ENCODE measurements around the gene KLK2. TPM values are rescaled to one million over a fixed set of nuclear protein-coding genes. Genes with fewer than 3 reads are reported as not detected.
"Not testable (repeated sequence)": the region's sequence is repeated elsewhere in the genome, so short reads cannot be mapped to it uniquely, and the experiment has no call there.

KLK2 gene
- total and polyA plus RNA-seq, 7 donors, result not detected

DNA sequence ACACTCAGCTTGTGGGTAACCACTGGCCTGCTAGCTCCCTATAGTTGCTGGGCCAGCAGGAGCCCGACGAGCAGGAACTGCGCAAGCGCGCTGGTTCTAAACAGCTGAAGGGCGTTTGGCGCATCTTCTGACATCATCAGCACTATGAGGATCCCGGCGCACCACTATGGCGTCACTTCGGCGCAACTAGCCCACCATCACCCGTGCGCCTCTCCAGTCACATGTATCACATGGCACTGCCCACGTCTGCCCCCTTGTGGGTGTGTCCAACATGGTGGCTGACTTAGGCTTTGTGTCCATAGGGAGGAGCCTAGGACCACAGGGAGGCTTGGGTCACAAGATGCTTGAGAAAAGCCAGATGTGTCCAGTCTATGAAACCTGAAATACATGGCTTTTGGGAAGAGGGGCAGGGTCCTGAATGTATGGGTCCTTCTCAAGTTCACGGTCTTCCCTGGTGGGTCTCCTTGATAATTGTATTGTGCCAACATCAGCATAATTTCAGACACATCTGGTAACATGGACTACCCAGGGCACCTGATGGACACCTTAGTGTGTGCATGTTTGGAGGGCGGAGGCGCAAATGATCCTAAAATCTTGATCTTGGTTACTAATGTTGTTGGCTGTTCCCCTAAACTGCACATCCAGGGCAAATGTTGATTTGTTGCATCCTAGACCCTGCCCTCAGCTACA lies 20.0 kb downstream of the KLK2 start:
- DNase-seq (no peak), ATAC-seq (no peak)
- Histone ChIP-seq H3K9me3 (no peaks in the 10 kb centered on the region), H3K27me3 (ENCODE audit: insufficient read depth in 3 of 3, low read length in 2 of 3) (no peaks in the 10 kb centered on the region), H3K4me1 (no peaks in the 10 kb centered on the region), H3K36me3 (ENCODE audit: insufficient read depth in 1 of 2, low read depth in 1 of 2) (no peaks in the 10 kb centered on the region), H3K27ac (no peak overlapping the region), H3K4me3 (no peak overlapping the region)
- TF ChIP-seq CTCF (IDR thresholded peaks at IDR 0.05), result no peak
- intact Hi-C loops (cut with DNase I), result no loop called here
- WGBS, 3 donors, result 89 to 92% (median 91%) methylated on average over 18 of the region's 18 CpGs

DNA sequence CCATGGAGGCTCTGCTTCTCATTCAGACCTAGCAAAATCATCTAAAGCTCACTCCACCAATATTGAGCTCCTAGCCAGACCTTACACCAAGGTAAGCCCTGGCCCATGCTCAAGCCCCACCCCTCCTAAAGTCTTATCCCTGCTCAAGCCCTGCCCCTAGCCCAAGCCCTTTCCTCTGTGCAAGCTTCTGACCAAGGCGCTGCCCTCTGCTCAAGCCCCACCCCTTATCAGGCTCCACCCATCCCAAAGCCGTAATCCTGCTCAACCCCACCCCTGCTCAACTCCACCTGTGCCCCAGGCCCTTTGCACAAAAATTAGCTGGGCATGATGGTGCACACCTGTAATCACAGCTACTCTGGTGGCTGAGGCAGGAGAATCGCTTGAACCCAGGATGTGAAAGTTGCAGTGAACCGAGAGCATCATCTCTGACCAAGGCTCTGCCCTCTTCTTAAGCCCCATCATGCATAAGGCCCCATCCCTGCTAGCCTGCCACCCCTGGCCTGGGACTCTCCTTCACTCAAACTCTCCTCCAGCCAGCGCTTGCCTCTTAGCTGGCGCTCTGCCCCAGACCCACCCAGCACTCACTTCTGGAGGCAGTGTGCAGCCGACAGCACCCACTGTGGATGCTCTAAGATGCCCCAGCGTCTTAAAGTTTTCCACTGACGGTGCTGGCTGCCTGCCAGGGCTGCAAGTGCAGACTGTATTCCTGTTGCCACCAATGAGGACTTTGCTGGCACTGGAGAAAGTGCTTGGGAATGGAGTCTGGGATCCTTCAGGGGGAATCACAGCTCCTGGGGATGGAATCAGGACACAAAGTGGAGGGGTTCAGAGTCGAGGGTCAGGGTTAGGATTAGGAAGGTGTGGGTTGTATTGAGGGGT lies 21.5 kb downstream of the KLK2 start:
- Histone ChIP-seq H3K36me3 (ENCODE audit: insufficient read depth in 1 of 2, low read depth in 1 of 2) (no peaks in the 10 kb centered on the region), H3K4me3 (no peak overlapping the region), H3K27me3 (ENCODE audit: insufficient read depth in 3 of 3, low read length in 2 of 3) (no peaks in the 10 kb centered on the region), H3K4me1 (no peaks in the 10 kb centered on the region), H3K9me3 (no peaks in the 10 kb centered on the region), H3K27ac (no peak overlapping the region)
- ATAC-seq (no peak), DNase-seq (no peak)
- TF ChIP-seq CTCF (IDR thresholded peaks at IDR 0.05), result no peak
- 59 to 64% (median 60%) methylated on average over 10 of the region's 10 CpGs for WGBS, 3 donors
- intact Hi-C loops (cut with DNase I), result no loop called here

DNA sequence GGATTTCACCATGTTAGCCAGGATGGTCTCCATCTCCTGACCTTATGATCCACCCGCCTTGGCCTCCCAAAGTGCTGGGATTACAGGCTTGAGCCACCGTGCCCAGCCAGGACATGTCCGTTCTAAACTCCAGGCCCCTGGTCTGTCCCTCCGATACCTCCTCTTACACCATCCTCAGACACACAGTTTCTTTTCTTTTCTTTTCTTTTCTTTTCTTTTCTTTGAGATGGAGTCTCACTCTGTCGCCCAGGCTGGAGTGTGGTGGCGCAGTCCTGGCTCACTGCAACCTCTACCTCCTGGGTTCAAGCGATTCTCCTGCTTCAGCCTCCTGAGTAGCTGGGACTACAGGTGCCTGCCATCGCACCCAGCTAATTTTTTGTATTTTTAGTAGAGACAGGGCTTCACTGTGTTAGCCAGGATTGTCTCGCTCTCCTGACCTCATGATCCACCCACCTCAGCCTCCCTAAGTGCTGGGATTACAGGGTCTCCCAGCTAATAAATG lies 22.9 kb downstream of the KLK2 start:
- intact Hi-C loops (cut with DNase I); ATAC-seq; H3K27ac ChIP-seq; H3K4me3 ChIP-seq; H3K27me3 ChIP-seq (ENCODE audit: insufficient read depth in 3 of 3, low read length in 2 of 3); H3K36me3 ChIP-seq (ENCODE audit: insufficient read depth in 1 of 2, low read depth in 1 of 2); H3K9me3 ChIP-seq; H3K4me1 ChIP-seq; DNase-seq: not testable (repeated sequence)
- WGBS, 3 donors, result 79 to 84% (median 82%) methylated on average over 9 of the region's 9 CpGs

- no peaks in the 10 kb centered on the region for H3K4me1 ChIP-seq
- H3K27ac ChIP-seq, result no peak overlapping the region
- 63 to 68% (median 64%) methylated on average over 6 of the region's 6 CpGs for WGBS, 3 donors
- peak in 1 of 4 donors; percentile 40 for ATAC-seq
- no peaks in the 10 kb centered on the region for H3K27me3 ChIP-seq (ENCODE audit: insufficient read depth in 3 of 3, low read length in 2 of 3)
- no peaks in the 10 kb centered on the region for H3K36me3 ChIP-seq (ENCODE audit: insufficient read depth in 1 of 2, low read depth in 1 of 2)
- H3K9me3 ChIP-seq, result no peaks in the 10 kb centered on the region
- no peak for DNase-seq
- H3K4me3 ChIP-seq, result no peak overlapping the region
- intact Hi-C loops (cut with DNase I), result no loop called here
- TF ChIP-seq CTCF (IDR thresholded peaks at IDR 0.05), result no peak
Measured at GRCh38 chr19:50896591-50897190, 23.5 kb downstream of the KLK2 start.

- H3K27ac ChIP-seq, result no peak overlapping the region
- no peaks in the 10 kb centered on the region for H3K27me3 ChIP-seq (ENCODE audit: insufficient read depth in 3 of 3, low read length in 2 of 3)
Measured at GRCh38 chr19:50897191-50897607, 24.0 kb downstream of the KLK2 start.

More at GRCh38 chr19:50897191-50897607, 24.0 kb downstream of the KLK2 start:
- Histone ChIP-seq H3K36me3 (ENCODE audit: insufficient read depth in 1 of 2, low read depth in 1 of 2) (no peaks in the 10 kb centered on the region), H3K4me3 (no peak overlapping the region), H3K4me1 (no peaks in the 10 kb centered on the region), H3K9me3 (no peaks in the 10 kb centered on the region)
- no peak for TF ChIP-seq CTCF (IDR thresholded peaks at IDR 0.05)
- intact Hi-C loops (cut with DNase I), result no loop called here
- DNase-seq, result no peak
- ATAC-seq, result no peak
- 39 to 73% (median 59%) methylated on average over 3 of the region's 3 CpGs for WGBS, 3 donors
